ENCODE results near the gene BACE2. TPM values are rescaled to one million over a fixed set of nuclear protein-coding genes. Genes with fewer than 3 reads are reported as not detected.

BACE2 gene
- total and polyA plus RNA-seq, 4 donors = 1.7 to 16.7 (median 5.6) TPM

DNA sequence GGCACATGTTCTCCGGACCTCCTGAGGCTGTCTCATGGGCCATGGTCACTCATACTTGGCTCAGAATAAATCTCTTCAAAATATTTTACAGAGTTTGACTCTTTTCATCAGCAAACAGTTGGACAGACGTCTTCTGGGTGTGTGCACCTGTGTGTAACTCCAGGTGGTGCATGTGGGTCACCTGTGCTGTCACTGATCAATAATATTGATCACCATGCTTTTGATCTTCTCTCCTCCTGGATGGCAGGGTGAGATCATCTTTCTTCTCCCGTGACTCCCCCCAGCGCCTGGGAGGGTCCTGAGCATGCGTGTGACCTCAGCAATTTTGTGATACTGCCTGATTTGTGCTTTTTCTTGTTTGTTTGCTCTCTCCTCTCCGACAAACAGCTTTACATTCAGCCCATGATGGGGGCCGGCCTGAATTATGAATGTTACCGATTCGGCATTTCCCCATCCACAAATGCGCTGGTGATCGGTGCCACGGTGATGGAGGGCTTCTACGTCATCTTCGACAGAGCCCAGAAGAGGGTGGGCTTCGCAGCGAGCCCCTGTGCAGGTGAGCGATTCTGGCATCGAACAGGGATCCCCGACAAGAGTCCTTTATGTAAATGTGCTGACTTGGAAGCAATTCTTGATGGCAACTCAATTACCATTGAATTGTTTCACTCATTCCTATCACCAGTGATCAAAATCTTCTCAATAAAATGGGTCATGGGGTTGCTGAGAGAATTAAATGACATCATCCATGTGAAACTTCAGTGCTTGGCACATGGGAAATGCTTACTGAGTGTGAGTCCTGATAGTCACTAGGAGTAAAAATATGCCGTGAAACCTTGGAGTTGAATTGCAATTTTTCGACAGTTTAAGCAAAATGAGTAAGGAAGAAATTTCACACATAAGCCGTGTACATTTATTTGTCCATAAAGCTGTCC is 89.1 kb downstream of the BACE2 start:
- H3K9me3 ChIP-seq (ENCODE audit: control insufficient read depth in 4 of 4, low read length in 3 of 4) = peaks cover 0 to 7% (median 0%) of the 10 kb centered on the region in 4 donors
- TF ChIP-seq, protein P1, sequence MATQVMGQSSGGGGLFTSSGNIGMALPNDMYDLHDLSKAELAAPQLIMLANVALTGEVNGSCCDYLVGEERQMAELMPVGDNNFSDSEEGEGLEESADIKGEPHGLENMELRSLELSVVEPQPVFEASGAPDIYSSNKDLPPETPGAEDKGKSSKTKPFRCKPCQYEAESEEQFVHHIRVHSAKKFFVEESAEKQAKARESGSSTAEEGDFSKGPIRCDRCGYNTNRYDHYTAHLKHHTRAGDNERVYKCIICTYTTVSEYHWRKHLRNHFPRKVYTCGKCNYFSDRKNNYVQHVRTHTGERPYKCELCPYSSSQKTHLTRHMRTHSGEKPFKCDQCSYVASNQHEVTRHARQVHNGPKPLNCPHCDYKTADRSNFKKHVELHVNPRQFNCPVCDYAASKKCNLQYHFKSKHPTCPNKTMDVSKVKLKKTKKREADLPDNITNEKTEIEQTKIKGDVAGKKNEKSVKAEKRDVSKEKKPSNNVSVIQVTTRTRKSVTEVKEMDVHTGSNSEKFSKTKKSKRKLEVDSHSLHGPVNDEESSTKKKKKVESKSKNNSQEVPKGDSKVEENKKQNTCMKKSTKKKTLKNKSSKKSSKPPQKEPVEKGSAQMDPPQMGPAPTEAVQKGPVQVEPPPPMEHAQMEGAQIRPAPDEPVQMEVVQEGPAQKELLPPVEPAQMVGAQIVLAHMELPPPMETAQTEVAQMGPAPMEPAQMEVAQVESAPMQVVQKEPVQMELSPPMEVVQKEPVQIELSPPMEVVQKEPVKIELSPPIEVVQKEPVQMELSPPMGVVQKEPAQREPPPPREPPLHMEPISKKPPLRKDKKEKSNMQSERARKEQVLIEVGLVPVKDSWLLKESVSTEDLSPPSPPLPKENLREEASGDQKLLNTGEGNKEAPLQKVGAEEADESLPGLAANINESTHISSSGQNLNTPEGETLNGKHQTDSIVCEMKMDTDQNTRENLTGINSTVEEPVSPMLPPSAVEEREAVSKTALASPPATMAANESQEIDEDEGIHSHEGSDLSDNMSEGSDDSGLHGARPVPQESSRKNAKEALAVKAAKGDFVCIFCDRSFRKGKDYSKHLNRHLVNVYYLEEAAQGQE (IDR thresholded peaks at IDR 0.05) = no peak
- TF ChIP-seq HNF4G (IDR thresholded peaks at IDR 0.05) = no peak
- TF ChIP-seq EGR1 (IDR thresholded peaks at IDR 0.05; ENCODE audit: low read depth in 2 of 2) = no peak
- TF ChIP-seq RXRA (IDR thresholded peaks at IDR 0.05) = no peak
- TF ChIP-seq FOXA1 (IDR thresholded peaks at IDR 0.05) = no peak
- no peak for TF ChIP-seq TAF1 (conservative IDR thresholded peaks at IDR 0.05)
- TF ChIP-seq, protein P2, sequence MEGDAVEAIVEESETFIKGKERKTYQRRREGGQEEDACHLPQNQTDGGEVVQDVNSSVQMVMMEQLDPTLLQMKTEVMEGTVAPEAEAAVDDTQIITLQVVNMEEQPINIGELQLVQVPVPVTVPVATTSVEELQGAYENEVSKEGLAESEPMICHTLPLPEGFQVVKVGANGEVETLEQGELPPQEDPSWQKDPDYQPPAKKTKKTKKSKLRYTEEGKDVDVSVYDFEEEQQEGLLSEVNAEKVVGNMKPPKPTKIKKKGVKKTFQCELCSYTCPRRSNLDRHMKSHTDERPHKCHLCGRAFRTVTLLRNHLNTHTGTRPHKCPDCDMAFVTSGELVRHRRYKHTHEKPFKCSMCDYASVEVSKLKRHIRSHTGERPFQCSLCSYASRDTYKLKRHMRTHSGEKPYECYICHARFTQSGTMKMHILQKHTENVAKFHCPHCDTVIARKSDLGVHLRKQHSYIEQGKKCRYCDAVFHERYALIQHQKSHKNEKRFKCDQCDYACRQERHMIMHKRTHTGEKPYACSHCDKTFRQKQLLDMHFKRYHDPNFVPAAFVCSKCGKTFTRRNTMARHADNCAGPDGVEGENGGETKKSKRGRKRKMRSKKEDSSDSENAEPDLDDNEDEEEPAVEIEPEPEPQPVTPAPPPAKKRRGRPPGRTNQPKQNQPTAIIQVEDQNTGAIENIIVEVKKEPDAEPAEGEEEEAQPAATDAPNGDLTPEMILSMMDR (IDR thresholded peaks at IDR 0.05; ENCODE audit: low read depth, low read length, missing input control) = no peak
- peaks cover 0 to 5% (median 0%) of the 10 kb centered on the region in 4 donors for H3K27me3 ChIP-seq (ENCODE audit: control insufficient read depth in 4 of 4, insufficient read depth in 4 of 4, low read length in 3 of 4)
- no peak for DNase-seq (ENCODE audit: low spot score)
- H3K36me3 ChIP-seq (ENCODE audit: control insufficient read depth in 4 of 4, insufficient read depth in 3 of 4, low read depth in 1 of 4, low read length in 3 of 4) = no peaks in the 10 kb centered on the region
- no peak overlapping the region for H3K9ac ChIP-seq (ENCODE audit: low read depth in 1 of 2, low read length in 2 of 2)
- WGBS = 84% methylated on average over 22 of the region's 22 CpGs
- H3K4me3 ChIP-seq (ENCODE audit: low read depth in 1 of 3, low read length in 3 of 3) = no peak overlapping the region
- H3K4me1 ChIP-seq (ENCODE audit: control insufficient read depth in 4 of 4, insufficient read depth in 4 of 4, low read length in 3 of 4) = no peaks in the 10 kb centered on the region
- H3K27ac ChIP-seq (ENCODE audit: low read depth in 1 of 2, low read length in 2 of 2) = no peak overlapping the region

DNA sequence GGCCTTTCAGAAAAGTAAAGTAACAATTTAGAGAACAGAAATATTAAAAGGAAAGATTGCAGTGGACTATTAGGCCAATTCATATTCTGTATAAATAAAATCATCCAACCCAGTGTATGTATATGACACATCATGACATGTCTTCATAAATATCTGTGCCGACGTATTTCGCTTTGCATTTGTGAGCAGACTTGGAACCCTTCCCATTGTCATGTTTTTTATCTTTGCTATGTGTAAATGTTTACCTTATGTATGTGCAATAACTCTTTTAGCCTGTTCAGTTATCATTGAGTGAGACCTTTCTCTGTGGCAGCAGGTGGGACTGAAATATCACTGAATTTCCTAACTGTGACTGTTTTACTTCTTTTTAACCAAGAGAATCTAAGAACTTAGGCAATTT is 90.7 kb downstream of the BACE2 start:
- Histone ChIP-seq H3K9ac (ENCODE audit: low read depth in 1 of 2, low read length in 2 of 2) (no peak overlapping the region), H3K36me3 (ENCODE audit: control insufficient read depth in 4 of 4, insufficient read depth in 3 of 4, low read depth in 1 of 4, low read length in 3 of 4) (no peaks in the 10 kb centered on the region), H3K4me1 (ENCODE audit: control insufficient read depth in 4 of 4, insufficient read depth in 4 of 4, low read length in 3 of 4) (no peaks in the 10 kb centered on the region), H3K27me3 (ENCODE audit: control insufficient read depth in 4 of 4, insufficient read depth in 4 of 4, low read length in 3 of 4) (peaks cover 0 to 5% (median 0%) of the 10 kb centered on the region in 4 donors), H3K9me3 (ENCODE audit: control insufficient read depth in 4 of 4, low read length in 3 of 4) (peaks cover 0 to 7% (median 0%) of the 10 kb centered on the region in 4 donors), H3K4me3 (ENCODE audit: low read depth in 1 of 3, low read length in 3 of 3) (no peak overlapping the region), H3K27ac (ENCODE audit: low read depth in 1 of 2, low read length in 2 of 2) (no peak overlapping the region)
- 64% methylated on average over 3 of the region's 3 CpGs for whole genome bisulfite sequencing
- no peak for DNase-seq (ENCODE audit: low spot score)
- TF ChIP-seq JUND (IDR thresholded peaks at IDR 0.05) (no peak), HNF4G (IDR thresholded peaks at IDR 0.05) (no peak), EGR1 (IDR thresholded peaks at IDR 0.05; ENCODE audit: low read depth in 2 of 2) (no peak), TAF1 (conservative IDR thresholded peaks at IDR 0.05) (no peak), FOXA1 (IDR thresholded peaks at IDR 0.05) (no peak), NR2F2 (IDR thresholded peaks at IDR 0.05) (no peak), YY1 (IDR thresholded peaks at IDR 0.05) (no peak), RXRA (IDR thresholded peaks at IDR 0.05) (no peak), FOXA2 (IDR thresholded peaks at IDR 0.05) (no peak), HNF4A (conservative IDR thresholded peaks at IDR 0.05) (no peak)
- TF ChIP-seq, protein P3, sequence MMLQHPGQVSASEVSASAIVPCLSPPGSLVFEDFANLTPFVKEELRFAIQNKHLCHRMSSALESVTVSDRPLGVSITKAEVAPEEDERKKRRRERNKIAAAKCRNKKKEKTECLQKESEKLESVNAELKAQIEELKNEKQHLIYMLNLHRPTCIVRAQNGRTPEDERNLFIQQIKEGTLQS (IDR thresholded peaks at IDR 0.05) = no peak
- TF ChIP-seq, protein P4, sequence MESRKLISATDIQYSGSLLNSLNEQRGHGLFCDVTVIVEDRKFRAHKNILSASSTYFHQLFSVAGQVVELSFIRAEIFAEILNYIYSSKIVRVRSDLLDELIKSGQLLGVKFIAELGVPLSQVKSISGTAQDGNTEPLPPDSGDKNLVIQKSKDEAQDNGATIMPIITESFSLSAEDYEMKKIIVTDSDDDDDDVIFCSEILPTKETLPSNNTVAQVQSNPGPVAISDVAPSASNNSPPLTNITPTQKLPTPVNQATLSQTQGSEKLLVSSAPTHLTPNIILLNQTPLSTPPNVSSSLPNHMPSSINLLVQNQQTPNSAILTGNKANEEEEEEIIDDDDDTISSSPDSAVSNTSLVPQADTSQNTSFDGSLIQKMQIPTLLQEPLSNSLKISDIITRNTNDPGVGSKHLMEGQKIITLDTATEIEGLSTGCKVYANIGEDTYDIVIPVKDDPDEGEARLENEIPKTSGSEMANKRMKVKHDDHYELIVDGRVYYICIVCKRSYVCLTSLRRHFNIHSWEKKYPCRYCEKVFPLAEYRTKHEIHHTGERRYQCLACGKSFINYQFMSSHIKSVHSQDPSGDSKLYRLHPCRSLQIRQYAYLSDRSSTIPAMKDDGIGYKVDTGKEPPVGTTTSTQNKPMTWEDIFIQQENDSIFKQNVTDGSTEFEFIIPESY (IDR thresholded peaks at IDR 0.05) = no peak
- TF ChIP-seq, protein P1 (IDR thresholded peaks at IDR 0.05) = no peak
- TF ChIP-seq, protein P2 (IDR thresholded peaks at IDR 0.05; ENCODE audit: low read depth, low read length, missing input control) = no peak

All from liver (tissue), 9 donors.